HCT116 (cell line): ENCODE data around the gene EVC. TPM values are rescaled to one million over a fixed set of nuclear protein-coding genes. Genes with fewer than 3 reads are reported as not detected.

Experiments
- ATAC-seq: fragments of 200-7000 bp; cut with Tn5 transposase; 2 replicates; pipeline ENCODE4 v1.9.1; 2020; ENCODE audit warnings: mild to moderate bottlenecking, moderate library complexity
- BruUV-seq: library from RNA; stranded (reverse); fragments of 400-500 nt; replicated peaks from 2 replicates; lab custom pipeline; 2021; lab: Mats Ljungman, UMichigan
- CTCF ChIA-PET: fragments of 300-600 bp; sonication (Branson Sonifier 250); formaldehyde crosslinking; loops from one replicate; lab custom pipeline; 2021; ENCODE audit warnings: antibody characterized with exemption; lab: Charles Lee
- POLR2A ChIA-PET: fragments of 300-600, 350-600 bp; sonication (Branson Sonifier 250); formaldehyde crosslinking; loops from one replicate; lab custom pipeline; 2021; ENCODE audit warnings: antibody characterized with exemption; lab: Charles Lee
- RAD21 ChIA-PET, 2 experiments: fragments of 300-600 bp; sonication (Branson Sonifier 250); formaldehyde crosslinking; loops; one replicate each; lab custom pipeline; 2023; ENCODE audit warnings: low total read pairs in 2 of 2; ENCODE audit not compliant: uncharacterized antibody in 2 of 2, unreplicated experiment in 2 of 2, low non-redundant PET in 1 of 2; lab: Charles Lee
- DNase-seq: peaks from one replicate; pipeline ENCODE4 v3.0.0-alpha.2; 2010; ENCODE audit warnings: low read depth, low spot score
- H2AFZ ChIP-seq: fragments of 200-600 bp; shearing (Covaris generic), sonication (generic); 2 replicates; pipeline ENCODE4 v1.6.1; 2017; ENCODE audit warnings: low read depth, mixed run types, mixed read lengths, antibody characterized with exemption, low read length; ENCODE audit not compliant: poor library complexity, severe bottlenecking
- H3K27ac ChIP-seq: 2 replicates; pipeline ENCODE4 v1.5.1; 2012; ENCODE audit warnings: low read depth, low read length
- H3K27me3 ChIP-seq: fragments of 200-600 bp; sonication (generic); 2 replicates; pipeline ENCODE4 v1.6.1; 2016; ENCODE audit warnings: mixed run types, low read length, mixed read lengths; ENCODE audit not compliant: insufficient read depth
- H3K36me3 ChIP-seq, 2 experiments: fragments of 200-500 bp in 1 of 2; fragments of 200-600 bp in 1 of 2; sonication (Bioruptor generic) in 1 of 2; sonication (generic) in 1 of 2; 2 replicates each; pipeline versions ENCODE4 v1.5.1 to v1.6.1; 2014 to 2016; ENCODE audit warnings: low read length in 2 of 2, inconsistent platforms in 1 of 2, mixed read lengths in 1 of 2, mixed run types in 1 of 2; ENCODE audit not compliant: insufficient read depth in 2 of 2, control insufficient read depth in 1 of 2
- H3K4me1 ChIP-seq, 2 experiments: fragments of 200-600 bp in 1 of 2; sonication (generic) in 1 of 2; 2 replicates each; pipeline versions ENCODE4 v1.5.1 to v1.6.1; 2012 to 2017; ENCODE audit warnings: low read length in 2 of 2, inconsistent platforms in 1 of 2, mild to moderate bottlenecking in 1 of 2, mixed read lengths in 1 of 2, mixed run types in 1 of 2, moderate library complexity in 1 of 2; ENCODE audit not compliant: insufficient read depth in 2 of 2, control insufficient read depth in 1 of 2
- H3K4me2 ChIP-seq: fragments of 200-600 bp; sonication (generic); 2 replicates; pipeline ENCODE4 v1.6.1; 2017; ENCODE audit warnings: mixed run types, low read length, mixed read lengths
- H3K4me3 ChIP-seq, 2 experiments: fragments of 200-600 bp in 1 of 2; sonication (generic) in 1 of 2; replicated peaks in 1 of 2; 2 replicates each; pipeline ENCODE4 v1.5.1; 2011 to 2016; ENCODE audit warnings: low read length in 2 of 2, control low read depth in 1 of 2, low read depth in 1 of 2, mild to moderate bottlenecking in 1 of 2, mixed read lengths in 1 of 2, mixed run types in 1 of 2
- H3K79me2 ChIP-seq: fragments of 200-600 bp; sonication (generic); 2 replicates; pipeline ENCODE4 v1.6.1; 2017; ENCODE audit warnings: mild to moderate bottlenecking, mixed run types, low read length, moderate library complexity, mixed read lengths; ENCODE audit not compliant: insufficient read depth
- H3K9ac ChIP-seq: fragments of 200-600 bp; sonication (generic); 2 replicates; pipeline ENCODE4 v1.6.1; 2016; ENCODE audit warnings: low read length, mixed read lengths
- H3K9me2 ChIP-seq: fragments of 200-600 bp; sonication (generic), shearing (Covaris generic); 2 replicates; pipeline ENCODE4 v1.6.1; 2017; ENCODE audit warnings: mixed run types, mild to moderate bottlenecking, moderate library complexity; ENCODE audit not compliant: insufficient read depth
- H3K9me3 ChIP-seq, 2 experiments: fragments of 200-500 bp in 1 of 2; fragments of 200-600 bp in 1 of 2; sonication (Bioruptor generic) in 1 of 2; sonication (generic) in 1 of 2; 2 replicates each; pipeline ENCODE4 v1.6.1; 2014 to 2017; ENCODE audit warnings: low read length in 2 of 2, mixed read lengths in 2 of 2, inconsistent platforms in 1 of 2, low read depth in 1 of 2, mild to moderate bottlenecking in 1 of 2, mixed run types in 1 of 2, moderate library complexity in 1 of 2; ENCODE audit not compliant: control insufficient read depth in 1 of 2, insufficient read depth in 1 of 2
- H4K20me1 ChIP-seq: fragments of 200-600 bp; sonication (generic), shearing (Covaris generic); 2 replicates; pipeline ENCODE4 v1.6.1; 2017; ENCODE audit warnings: mixed run types, mild to moderate bottlenecking, moderate library complexity; ENCODE audit not compliant: insufficient read depth
- CBX3 ChIP-seq: IDR thresholded peaks from 2 replicates; pipeline ENCODE4 v1.6.1; 2012; ENCODE audit warnings: low read depth
- CEBPB ChIP-seq: IDR thresholded peaks from 2 replicates; pipeline ENCODE4 v1.6.1; 2012; ENCODE audit warnings: low read depth
- EGR1 ChIP-seq: IDR thresholded peaks from 2 replicates; pipeline ENCODE4 v1.6.1; 2012; ENCODE audit warnings: low read depth
- ELF1 ChIP-seq: IDR thresholded peaks from 2 replicates; pipeline ENCODE4 v1.6.1; 2012; ENCODE audit warnings: low read depth, borderline replicate concordance
- EZH2 ChIP-seq: fragments of 200-600 bp; sonication (generic); IDR thresholded peaks from 2 replicates; pipeline ENCODE4 v1.6.1; 2017; ENCODE audit warnings: antibody characterized with exemption, mixed run types
- EZH2phosphoT487 ChIP-seq: fragments of 200-600 bp; IDR thresholded peaks from 2 replicates; pipeline ENCODE4 v1.6.1; 2018; ENCODE audit warnings: antibody characterized with exemption, borderline replicate concordance
- FOSL1 ChIP-seq: IDR thresholded peaks from 2 replicates; pipeline ENCODE4 v1.6.1; 2012; ENCODE audit warnings: low read depth
- JUND ChIP-seq: IDR thresholded peaks from 2 replicates; pipeline ENCODE4 v1.6.1; 2012
- MAX ChIP-seq: IDR thresholded peaks from 2 replicates; pipeline ENCODE4 v1.6.1; 2012
- POLR2AphosphoS5 ChIP-seq: IDR thresholded peaks from 2 replicates; pipeline ENCODE4 v1.6.1; 2011; ENCODE audit warnings: mild to moderate bottlenecking, low read depth, low read length, moderate library complexity
- RAD21 ChIP-seq: IDR thresholded peaks from 2 replicates; pipeline ENCODE4 v1.6.1; 2012; ENCODE audit warnings: low read depth, mild to moderate bottlenecking
- REST ChIP-seq: IDR thresholded peaks from 2 replicates; pipeline ENCODE4 v1.6.1; 2012; ENCODE audit warnings: low read depth
- SIN3A ChIP-seq: IDR thresholded peaks from 2 replicates; pipeline ENCODE4 v1.6.1; 2012; ENCODE audit warnings: low read depth
- SRF ChIP-seq: IDR thresholded peaks from 2 replicates; pipeline ENCODE4 v1.6.1; 2012; ENCODE audit warnings: low read depth
- TCF7L2 ChIP-seq: IDR thresholded peaks from 2 replicates; pipeline ENCODE4 v1.7.0; 2011; ENCODE audit warnings: borderline replicate concordance, inconsistent platforms; ENCODE audit not compliant: insufficient read depth, insufficient read length; ENCODE audit errors: extremely low read depth
- YY1 ChIP-seq: IDR thresholded peaks from 2 replicates; pipeline ENCODE4 v1.6.1; 2011; ENCODE audit warnings: low read length, low read depth, moderate library complexity, mild to moderate bottlenecking; ENCODE audit not compliant: insufficient replicate concordance; ENCODE audit errors: extremely low read depth
- ZFX ChIP-seq: fragments of 450-650 bp; IDR thresholded peaks from 2 replicates; pipeline ENCODE4 v1.6.1; 2017
- ZNF274 ChIP-seq: fragments of 200-500 bp; sonication (Bioruptor generic); IDR thresholded peaks from 2 replicates; pipeline ENCODE4 v1.6.1; 2014; ENCODE audit warnings: mild to moderate bottlenecking, low read depth, low read length, inconsistent platforms
- intact Hi-C: fragments of 100-400 bp; cut with micrococcal nuclease; formaldehyde crosslinking; loops from 2 replicates; pipeline ENCODE4 v1.10.0; 2022
- total RNA-seq: library from RNA; stranded (reverse); gene quantifications from one replicate; pipeline ENCODE4 v1.2.1, GENCODE V29; 2021; ENCODE audit not compliant: unreplicated experiment

EVC gene
- total RNA-seq, 1 experiment from 2014 or later: 0.15 TPM

- peaks cover 12% of the 10 kb centered on the region for H3K27me3 ChIP-seq
- no peak overlapping the region for H2AFZ ChIP-seq
- H3K4me1 ChIP-seq: no peaks in the 10 kb centered on the region
- intact Hi-C loops: no loop called here
- POLR2A ChIA-PET: no interaction called here
- RAD21 ChIA-PET: no interaction called here
- H3K4me3 ChIP-seq: no peak overlapping the region
- no peak for ATAC-seq
- H3K4me2 ChIP-seq: no peak overlapping the region
- no TSS peak for BruUV-seq
- H3K9me3 ChIP-seq: no peaks in the 10 kb centered on the region
- H3K9me2 ChIP-seq: no peaks in the 10 kb centered on the region
- H4K20me1 ChIP-seq: no peaks in the 10 kb centered on the region
- TF ChIP-seq SIN3A: no peak
- TF ChIP-seq YY1: no peak
- TF ChIP-seq EZH2: no peak
- no peak for TF ChIP-seq TCF7L2
- no peak for TF ChIP-seq REST
- no peak for TF ChIP-seq JUND
- TF ChIP-seq RAD21: no peak
- no peak for TF ChIP-seq MAX
- TF ChIP-seq EGR1: no peak
- no peak for TF ChIP-seq ZFX
- no peak for TF ChIP-seq CBX3
- TF ChIP-seq FOSL1: no peak
- no peak for TF ChIP-seq ZNF274
- TF ChIP-seq POLR2AphosphoS5: no peak
- no peak for TF ChIP-seq SRF
- TF ChIP-seq ELF1: no peak
- TF ChIP-seq CEBPB: no peak
- no peak for TF ChIP-seq EZH2phosphoT487
- H3K36me3 ChIP-seq: no peaks in the 10 kb centered on the region
- CTCF ChIA-PET: no interaction called here
- H3K27ac ChIP-seq: no peak overlapping the region
- no peak for DNase-seq
- no peak overlapping the region for H3K9ac ChIP-seq
- H3K79me2 ChIP-seq: no peaks in the 10 kb centered on the region
These were observed 84.6 kb downstream of the EVC start for GRCh38 chr4:5795580-5795979.
